HepG2 (cell line): ENCODE results near the gene NREP. TPM values are rescaled to one million over a fixed set of nuclear protein-coding genes. Genes with fewer than 3 reads are reported as not detected.
A peak's percentile ranks its signal among the peaks of the same experiment; 100 is the strongest.

Experiments used
- ARHGAP35 ChIP-seq: sonication (generic); formaldehyde crosslinking; IDR thresholded peaks from 2 replicates; pipeline ENCODE4 v1.9.0; 2022; ENCODE audit warnings: mild to moderate bottlenecking, inconsistent platforms, moderate library complexity, missing genetic modification reagents, borderline replicate concordance
- GATAD2A ChIP-seq: IDR thresholded peaks from 2 replicates; pipeline ENCODE4 v1.6.1; 2016
- GLI4 ChIP-seq: sonication (generic); formaldehyde crosslinking; IDR thresholded peaks from 2 replicates; pipeline ENCODE4 v1.5.1; 2020; ENCODE audit warnings: missing genetic modification reagents, mild to moderate bottlenecking, moderate library complexity, borderline replicate concordance
- ISX ChIP-seq: sonication (generic); formaldehyde crosslinking; conservative IDR thresholded peaks from 2 replicates; pipeline ENCODE4 v1.5.0; 2020; ENCODE audit warnings: missing genetic modification reagents
- KLF12 ChIP-seq: sonication (generic); formaldehyde crosslinking; IDR thresholded peaks from 2 replicates; pipeline ENCODE4 v1.4.0; 2020; ENCODE audit warnings: missing genetic modification reagents, borderline replicate concordance
- MAFF ChIP-seq: IDR thresholded peaks from 2 replicates; pipeline ENCODE4 v1.6.1; 2011; ENCODE audit warnings: low read depth, low read length, improper control_type of control experiment
- MYNN ChIP-seq: sonication (generic); formaldehyde crosslinking; IDR thresholded peaks from 2 replicates; pipeline ENCODE4 v1.4.0; 2020; ENCODE audit warnings: mild to moderate bottlenecking, low read depth, missing genetic modification reagents
- NFE2L1 ChIP-seq: sonication (generic); formaldehyde crosslinking; IDR thresholded peaks from 2 replicates; pipeline ENCODE4 v1.4.0; 2020; ENCODE audit warnings: missing genetic modification reagents, mild to moderate bottlenecking, borderline replicate concordance
- NFYC ChIP-seq: IDR thresholded peaks from 2 replicates; pipeline ENCODE4 v1.6.1; 2016; ENCODE audit warnings: missing genetic modification reagents, missing compliant biosample characterization
- ONECUT2 ChIP-seq: sonication (generic); formaldehyde crosslinking; IDR thresholded peaks from 2 replicates; pipeline ENCODE4 v1.4.0; 2020; ENCODE audit warnings: missing genetic modification reagents
- PITX1 ChIP-seq: sonication (generic); formaldehyde crosslinking; IDR thresholded peaks from 2 replicates; pipeline ENCODE4 v1.5.1; 2020; ENCODE audit warnings: mild to moderate bottlenecking, missing genetic modification reagents
- SNAPC2 ChIP-seq: sonication (generic); formaldehyde crosslinking; IDR thresholded peaks from 2 replicates; pipeline ENCODE4 v1.8.1; 2022; ENCODE audit warnings: mild to moderate bottlenecking, missing genetic modification reagents
- TMF1 ChIP-seq: sonication (generic); formaldehyde crosslinking; IDR thresholded peaks from 2 replicates; pipeline ENCODE4 v1.8.1; 2022; ENCODE audit warnings: low read depth, missing genetic modification reagents
- TP53 ChIP-seq: sonication (generic); formaldehyde crosslinking; conservative IDR thresholded peaks from 2 replicates; pipeline ENCODE4 v1.4.0; 2020; ENCODE audit warnings: missing genetic modification reagents
- ZBTB1 ChIP-seq: sonication (generic); formaldehyde crosslinking; IDR thresholded peaks from 2 replicates; pipeline ENCODE4 v1.4.0; 2020; ENCODE audit warnings: missing genetic modification reagents, borderline replicate concordance
- ZKSCAN1 ChIP-seq: fragments of 150-350 bp; IDR thresholded peaks from 2 replicates; pipeline ENCODE4 v1.6.1; 2014; ENCODE audit warnings: low read length
- ZSCAN12 ChIP-seq: sonication (generic); formaldehyde crosslinking; IDR thresholded peaks from 2 replicates; pipeline ENCODE4 v1.9.0; 2021; ENCODE audit warnings: mild to moderate bottlenecking, missing genetic modification reagents
- polyA plus RNA-seq, 8 experiments: library from polyadenylated mRNA; depleted of rRNA in 3 of 8; stranded (reverse) in 7 of 8; unstranded in 1 of 8; fragments of >200 nt; fragmentation: Illumina TruSeq in 4 of 8; extraction: Trizol in 4 of 8; gene quantifications; 2 replicates each; pipeline versions ENCODE4 v1.2.1 to v1.2.3, GENCODE V29; 2011 to 2016; ENCODE audit warnings: low read depth in 4 of 8, missing spikeins in 1 of 8, mixed read lengths in 1 of 8; ENCODE audit not compliant: insufficient read depth in 1 of 8
- total RNA-seq, 5 experiments: library from RNA; depleted of rRNA; stranded (reverse); fragments of >200 nt; fragmentation: Illumina TruSeq; extraction: Trizol; gene quantifications; 2 replicates each; pipeline ENCODE4 v1.2.3, GENCODE V29; 2016; ENCODE audit warnings: low read depth in 1 of 5
- TF ChIP-seq, protein P1 (sequence below): sonication (generic); formaldehyde crosslinking; IDR thresholded peaks from 2 replicates; pipeline ENCODE4 v1.8.0; 2022; ENCODE audit warnings: mild to moderate bottlenecking, missing genetic modification reagents, moderate library complexity
- TF ChIP-seq, protein P2 (sequence below): sonication (generic); formaldehyde crosslinking; IDR thresholded peaks from one replicate; pipeline ENCODE4 v1.5.1; 2020; ENCODE audit warnings: mild to moderate bottlenecking, missing genetic modification reagents; ENCODE audit errors: not compliant biosample characterization
- TF ChIP-seq, protein P3 (sequence below): sonication (generic); formaldehyde crosslinking; IDR thresholded peaks from 2 replicates; pipeline ENCODE4 v1.5.0; 2020; ENCODE audit warnings: missing genetic modification reagents, mild to moderate bottlenecking, borderline replicate concordance
- TF ChIP-seq, protein P4 (sequence below): sonication (generic); formaldehyde crosslinking; IDR thresholded peaks from 2 replicates; pipeline ENCODE4 v1.5.0; 2020; ENCODE audit warnings: mild to moderate bottlenecking, missing genetic modification reagents, borderline replicate concordance

The NREP gene
- total and polyA plus RNA-seq, 2 of the 13 experiments (the other 11 are each of a cell fraction or from before 2014, with no cell fraction given), result 40.5 to 102 TPM

DNA sequence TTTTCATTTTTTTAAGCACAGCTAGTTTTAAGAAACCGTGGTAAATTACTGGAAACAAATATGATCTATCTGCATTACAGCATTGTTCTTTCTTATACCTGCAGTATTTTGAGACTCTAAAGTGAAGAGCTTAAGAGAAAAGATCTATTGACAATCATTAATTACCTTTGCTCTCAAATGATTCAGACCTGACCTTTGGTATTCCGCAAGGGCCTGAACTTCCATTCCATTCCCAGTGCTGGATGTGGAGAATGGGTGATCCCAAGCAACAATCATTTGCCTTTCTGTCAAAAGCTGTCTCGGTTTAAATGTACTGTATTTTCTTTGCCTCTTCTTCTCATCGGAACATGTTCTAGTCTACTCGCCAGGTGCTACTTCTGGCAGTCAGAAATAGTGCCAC lies 18.9 kb downstream of the NREP start (continued):
- TF ChIP-seq, protein P1, sequence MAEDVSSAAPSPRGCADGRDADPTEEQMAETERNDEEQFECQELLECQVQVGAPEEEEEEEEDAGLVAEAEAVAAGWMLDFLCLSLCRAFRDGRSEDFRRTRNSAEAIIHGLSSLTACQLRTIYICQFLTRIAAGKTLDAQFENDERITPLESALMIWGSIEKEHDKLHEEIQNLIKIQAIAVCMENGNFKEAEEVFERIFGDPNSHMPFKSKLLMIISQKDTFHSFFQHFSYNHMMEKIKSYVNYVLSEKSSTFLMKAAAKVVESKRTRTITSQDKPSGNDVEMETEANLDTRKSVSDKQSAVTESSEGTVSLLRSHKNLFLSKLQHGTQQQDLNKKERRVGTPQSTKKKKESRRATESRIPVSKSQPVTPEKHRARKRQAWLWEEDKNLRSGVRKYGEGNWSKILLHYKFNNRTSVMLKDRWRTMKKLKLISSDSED, result no peak
- TF ChIP-seq ONECUT2 (CRISPR knock-in tag) (no peak), NFYC (CRISPR knock-in tag) (no peak), ZSCAN12 (CRISPR knock-in tag) (no peak), MYNN (no peak), GLI4 (CRISPR knock-in tag) (no peak), PITX1 (CRISPR knock-in tag) (no peak), ARHGAP35 (CRISPR knock-in tag) (no peak), KLF12 (no peak), SNAPC2 (CRISPR knock-in tag) (no peak), ISX (CRISPR knock-in tag) (no peak), GATAD2A (CRISPR knock-in tag) (peak; percentile 40; the same call in 1 of the 2 replicates), ZBTB1 (no peak), MAFF (no peak), TP53 (CRISPR knock-in tag) (no peak), NFE2L1 (no peak), ZKSCAN1 (no peak), TMF1 (CRISPR knock-in tag) (no peak)
- TF ChIP-seq, protein P2, sequence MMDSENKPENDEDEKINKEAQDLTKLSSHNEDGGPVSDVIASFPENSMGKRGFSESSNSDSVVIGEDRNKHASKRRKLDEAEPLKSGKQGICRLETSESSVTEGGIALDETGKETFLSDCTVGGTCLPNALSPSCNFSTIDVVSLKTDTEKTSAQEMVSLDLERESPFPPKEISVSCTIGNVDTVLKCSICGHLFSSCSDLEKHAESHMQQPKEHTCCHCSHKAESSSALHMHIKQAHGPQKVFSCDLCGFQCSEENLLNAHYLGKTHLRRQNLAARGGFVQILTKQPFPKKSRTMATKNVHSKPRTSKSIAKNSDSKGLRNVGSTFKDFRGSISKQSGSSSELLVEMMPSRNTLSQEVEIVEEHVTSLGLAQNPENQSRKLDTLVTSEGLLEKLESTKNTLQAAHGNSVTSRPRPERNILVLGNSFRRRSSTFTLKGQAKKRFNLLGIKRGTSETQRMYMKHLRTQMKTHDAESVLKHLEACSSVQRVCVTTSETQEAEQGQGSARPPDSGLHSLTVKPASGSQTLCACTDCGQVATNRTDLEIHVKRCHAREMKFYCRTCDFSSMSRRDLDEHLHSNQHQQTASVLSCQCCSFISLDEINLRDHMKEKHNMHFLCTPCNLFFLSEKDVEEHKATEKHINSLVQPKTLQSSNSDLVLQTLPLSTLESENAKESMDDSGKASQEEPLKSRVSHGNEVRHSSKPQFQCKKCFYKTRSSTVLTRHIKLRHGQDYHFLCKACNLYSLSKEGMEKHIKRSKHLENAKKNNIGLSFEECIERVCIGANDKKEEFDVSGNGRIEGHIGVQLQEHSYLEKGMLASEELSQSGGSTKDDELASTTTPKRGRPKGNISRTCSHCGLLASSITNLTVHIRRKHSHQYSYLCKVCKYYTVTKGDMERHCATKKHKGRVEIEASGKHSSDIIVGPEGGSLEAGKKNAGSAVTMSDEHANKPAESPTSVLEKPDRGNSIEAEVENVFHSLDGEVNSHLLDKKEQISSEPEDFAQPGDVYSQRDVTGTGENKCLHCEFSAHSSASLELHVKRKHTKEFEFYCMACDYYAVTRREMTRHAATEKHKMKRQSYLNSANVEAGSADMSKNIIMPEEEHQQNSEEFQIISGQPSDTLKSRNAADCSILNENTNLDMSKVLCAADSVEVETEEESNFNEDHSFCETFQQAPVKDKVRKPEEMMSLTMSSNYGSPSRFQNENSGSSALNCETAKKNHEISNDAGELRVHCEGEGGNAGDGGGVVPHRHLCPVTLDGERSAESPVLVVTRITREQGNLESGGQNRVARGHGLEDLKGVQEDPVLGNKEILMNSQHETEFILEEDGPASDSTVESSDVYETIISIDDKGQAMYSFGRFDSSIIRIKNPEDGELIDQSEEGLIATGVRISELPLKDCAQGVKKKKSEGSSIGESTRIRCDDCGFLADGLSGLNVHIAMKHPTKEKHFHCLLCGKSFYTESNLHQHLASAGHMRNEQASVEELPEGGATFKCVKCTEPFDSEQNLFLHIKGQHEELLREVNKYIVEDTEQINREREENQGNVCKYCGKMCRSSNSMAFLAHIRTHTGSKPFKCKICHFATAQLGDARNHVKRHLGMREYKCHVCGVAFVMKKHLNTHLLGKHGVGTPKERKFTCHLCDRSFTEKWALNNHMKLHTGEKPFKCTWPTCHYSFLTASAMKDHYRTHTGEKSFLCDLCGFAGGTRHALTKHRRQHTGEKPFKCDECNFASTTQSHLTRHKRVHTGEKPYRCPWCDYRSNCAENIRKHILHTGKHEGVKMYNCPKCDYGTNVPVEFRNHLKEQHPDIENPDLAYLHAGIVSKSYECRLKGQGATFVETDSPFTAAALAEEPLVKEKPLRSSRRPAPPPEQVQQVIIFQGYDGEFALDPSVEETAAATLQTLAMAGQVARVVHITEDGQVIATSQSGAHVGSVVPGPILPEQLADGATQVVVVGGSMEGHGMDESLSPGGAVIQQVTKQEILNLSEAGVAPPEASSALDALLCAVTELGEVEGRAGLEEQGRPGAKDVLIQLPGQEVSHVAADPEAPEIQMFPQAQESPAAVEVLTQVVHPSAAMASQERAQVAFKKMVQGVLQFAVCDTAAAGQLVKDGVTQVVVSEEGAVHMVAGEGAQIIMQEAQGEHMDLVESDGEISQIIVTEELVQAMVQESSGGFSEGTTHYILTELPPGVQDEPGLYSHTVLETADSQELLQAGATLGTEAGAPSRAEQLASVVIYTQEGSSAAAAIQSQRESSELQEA (CRISPR knock-in tag), result no peak
- TF ChIP-seq, protein P3, sequence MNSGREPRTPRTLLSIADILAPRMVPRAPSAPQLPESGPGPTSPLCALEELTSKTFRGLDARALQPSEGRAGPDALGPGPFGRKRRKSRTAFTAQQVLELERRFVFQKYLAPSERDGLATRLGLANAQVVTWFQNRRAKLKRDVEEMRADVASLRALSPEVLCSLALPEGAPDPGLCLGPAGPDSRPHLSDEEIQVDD (CRISPR knock-in tag), result no peak
- TF ChIP-seq, protein P4, sequence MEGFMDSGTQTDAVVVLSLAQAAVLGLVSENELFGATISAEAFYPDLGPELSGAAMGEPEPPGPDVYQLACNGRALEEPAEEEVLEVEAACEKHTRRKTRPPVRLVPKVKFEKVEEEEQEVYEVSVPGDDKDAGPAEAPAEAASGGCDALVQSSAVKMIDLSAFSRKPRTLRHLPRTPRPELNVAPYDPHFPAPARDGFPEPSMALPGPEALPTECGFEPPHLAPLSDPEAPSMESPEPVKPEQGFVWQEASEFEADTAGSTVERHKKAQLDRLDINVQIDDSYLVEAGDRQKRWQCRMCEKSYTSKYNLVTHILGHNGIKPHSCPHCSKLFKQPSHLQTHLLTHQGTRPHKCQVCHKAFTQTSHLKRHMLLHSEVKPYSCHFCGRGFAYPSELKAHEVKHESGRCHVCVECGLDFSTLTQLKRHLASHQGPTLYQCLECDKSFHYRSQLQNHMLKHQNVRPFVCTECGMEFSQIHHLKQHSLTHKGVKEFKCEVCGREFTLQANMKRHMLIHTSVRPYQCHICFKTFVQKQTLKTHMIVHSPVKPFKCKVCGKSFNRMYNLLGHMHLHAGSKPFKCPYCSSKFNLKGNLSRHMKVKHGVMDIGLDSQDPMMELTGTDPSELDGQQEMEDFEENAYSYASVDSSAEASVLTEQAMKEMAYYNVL, result no peak
